Nephron progenitor cell (in vitro differentiated cells): Measurements from ENCODE around the gene IGSF3.

ENCODE experiments used
- DNase-seq: peaks from one replicate; pipeline ENCODE4 v3.0.0; 2021
- H3K27ac Mint-ChIP-seq: 2 replicates; pipeline ENCODE4 v1.8.0; 2021; ENCODE audit warnings: mild to moderate bottlenecking, moderate library complexity, mixed read lengths
- H3K27me3 Mint-ChIP-seq: 2 replicates; pipeline ENCODE4 v1.8.0; 2021; ENCODE audit warnings: mild to moderate bottlenecking, low read depth, mixed read lengths; ENCODE audit not compliant: poor library complexity
- H3K36me3 Mint-ChIP-seq: 2 replicates; pipeline ENCODE4 v1.8.0; 2021; ENCODE audit warnings: low read depth, mixed read lengths
- H3K4me1 Mint-ChIP-seq: 2 replicates; pipeline ENCODE4 v1.8.0; 2021; ENCODE audit warnings: mixed read lengths
- H3K4me3 Mint-ChIP-seq: 2 replicates; pipeline ENCODE4 v1.8.0; 2021; ENCODE audit warnings: mild to moderate bottlenecking, moderate library complexity, mixed read lengths
- H3K9me3 Mint-ChIP-seq: 2 replicates; pipeline ENCODE4 v1.8.0; 2021; ENCODE audit warnings: mild to moderate bottlenecking, moderate library complexity, mixed read lengths
- TF ChIP-seq, protein P1 (sequence below): fragments of 200-600 bp; sonication (generic); IDR thresholded peaks from 2 replicates; pipeline ENCODE4 v1.5.0; 2021; ENCODE audit warnings: antibody characterized with exemption

IGSF3 gene

DNA sequence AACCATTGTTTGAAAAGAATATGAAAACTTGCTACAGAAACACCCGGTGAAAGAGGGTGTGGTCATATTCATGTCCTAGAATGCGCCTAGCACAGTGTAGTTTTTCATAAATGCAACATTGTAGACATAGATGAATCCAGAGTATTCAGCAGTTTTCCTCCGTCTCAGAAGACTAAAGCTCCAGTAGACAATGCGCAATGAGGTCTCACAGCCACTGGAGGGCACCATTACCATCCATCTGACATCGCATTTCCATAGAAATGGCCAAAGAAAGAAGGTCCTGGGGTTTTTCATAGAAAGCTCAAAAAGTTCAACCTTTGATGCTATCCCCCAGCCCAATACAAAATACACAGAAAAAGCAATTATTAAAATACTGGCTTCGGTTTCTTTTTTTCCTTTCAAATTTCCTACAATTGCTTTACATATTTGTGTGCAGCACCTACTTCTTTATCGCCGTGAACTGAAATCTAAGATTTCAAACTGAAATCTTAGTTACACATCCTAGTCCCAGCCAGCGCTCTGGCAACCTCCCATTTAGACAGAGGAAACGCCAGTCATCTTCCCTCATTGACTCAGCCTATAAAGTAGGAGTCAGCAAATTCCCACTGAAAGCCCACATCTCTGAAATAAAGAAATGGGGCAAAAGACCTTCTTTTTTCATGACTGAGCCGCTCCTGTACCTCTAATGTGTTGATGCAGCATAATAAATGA lies 92.8 kb downstream of the IGSF3 start:
- TF ChIP-seq, protein P1, sequence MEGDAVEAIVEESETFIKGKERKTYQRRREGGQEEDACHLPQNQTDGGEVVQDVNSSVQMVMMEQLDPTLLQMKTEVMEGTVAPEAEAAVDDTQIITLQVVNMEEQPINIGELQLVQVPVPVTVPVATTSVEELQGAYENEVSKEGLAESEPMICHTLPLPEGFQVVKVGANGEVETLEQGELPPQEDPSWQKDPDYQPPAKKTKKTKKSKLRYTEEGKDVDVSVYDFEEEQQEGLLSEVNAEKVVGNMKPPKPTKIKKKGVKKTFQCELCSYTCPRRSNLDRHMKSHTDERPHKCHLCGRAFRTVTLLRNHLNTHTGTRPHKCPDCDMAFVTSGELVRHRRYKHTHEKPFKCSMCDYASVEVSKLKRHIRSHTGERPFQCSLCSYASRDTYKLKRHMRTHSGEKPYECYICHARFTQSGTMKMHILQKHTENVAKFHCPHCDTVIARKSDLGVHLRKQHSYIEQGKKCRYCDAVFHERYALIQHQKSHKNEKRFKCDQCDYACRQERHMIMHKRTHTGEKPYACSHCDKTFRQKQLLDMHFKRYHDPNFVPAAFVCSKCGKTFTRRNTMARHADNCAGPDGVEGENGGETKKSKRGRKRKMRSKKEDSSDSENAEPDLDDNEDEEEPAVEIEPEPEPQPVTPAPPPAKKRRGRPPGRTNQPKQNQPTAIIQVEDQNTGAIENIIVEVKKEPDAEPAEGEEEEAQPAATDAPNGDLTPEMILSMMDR: peak; percentile 81
- H3K4me1 Mint-ChIP-seq: peaks cover 40% of the 10 kb centered on the region
- no peak overlapping the region for H3K27ac Mint-ChIP-seq
- peaks cover 8% of the 10 kb centered on the region for H3K36me3 Mint-ChIP-seq
- no peak overlapping the region for H3K4me3 Mint-ChIP-seq
- peak; percentile 63 for DNase-seq
- H3K9me3 Mint-ChIP-seq: no peaks in the 10 kb centered on the region
- peaks cover 9% of the 10 kb centered on the region for H3K27me3 Mint-ChIP-seq

DNA sequence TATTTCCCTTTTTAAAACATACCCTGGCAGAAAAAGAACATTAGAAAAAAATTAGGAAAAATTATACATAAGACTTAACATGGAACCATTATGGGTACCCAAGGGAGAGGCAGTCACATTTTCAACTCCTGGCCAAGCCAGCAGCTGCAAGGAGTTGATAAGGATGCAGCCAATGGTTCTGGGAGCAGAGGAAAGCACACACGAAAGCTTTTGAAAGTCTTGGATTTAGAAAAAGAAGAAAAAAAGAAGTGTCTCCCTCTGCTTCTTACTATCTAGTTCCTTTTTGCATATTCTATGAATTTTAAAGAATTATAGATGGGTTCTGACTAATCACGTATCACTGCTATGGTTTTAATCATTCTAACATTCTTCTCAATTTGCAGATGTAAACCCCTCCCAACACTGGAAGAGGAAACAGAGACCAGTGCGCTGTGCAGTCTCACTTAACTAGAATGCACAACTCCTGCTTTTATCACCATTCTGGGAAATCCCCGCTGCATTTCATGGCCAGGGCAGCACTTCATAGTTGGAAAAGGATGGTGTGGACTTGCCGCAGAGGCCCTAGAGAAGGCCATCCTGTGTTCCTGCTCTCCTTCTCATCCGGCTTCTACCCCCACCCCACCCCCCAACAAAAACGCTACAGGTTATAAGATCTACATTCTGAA lies 94.0 kb downstream of the IGSF3 start:
- H3K4me3 Mint-ChIP-seq: no peak overlapping the region
- peaks cover 45% of the 10 kb centered on the region for H3K4me1 Mint-ChIP-seq
- TF ChIP-seq, protein P1: no peak
- H3K36me3 Mint-ChIP-seq: peaks cover 8% of the 10 kb centered on the region
- no peak overlapping the region for H3K27ac Mint-ChIP-seq
- peaks cover 13% of the 10 kb centered on the region for H3K27me3 Mint-ChIP-seq
- no peak for DNase-seq
- no peaks in the 10 kb centered on the region for H3K9me3 Mint-ChIP-seq

DNA sequence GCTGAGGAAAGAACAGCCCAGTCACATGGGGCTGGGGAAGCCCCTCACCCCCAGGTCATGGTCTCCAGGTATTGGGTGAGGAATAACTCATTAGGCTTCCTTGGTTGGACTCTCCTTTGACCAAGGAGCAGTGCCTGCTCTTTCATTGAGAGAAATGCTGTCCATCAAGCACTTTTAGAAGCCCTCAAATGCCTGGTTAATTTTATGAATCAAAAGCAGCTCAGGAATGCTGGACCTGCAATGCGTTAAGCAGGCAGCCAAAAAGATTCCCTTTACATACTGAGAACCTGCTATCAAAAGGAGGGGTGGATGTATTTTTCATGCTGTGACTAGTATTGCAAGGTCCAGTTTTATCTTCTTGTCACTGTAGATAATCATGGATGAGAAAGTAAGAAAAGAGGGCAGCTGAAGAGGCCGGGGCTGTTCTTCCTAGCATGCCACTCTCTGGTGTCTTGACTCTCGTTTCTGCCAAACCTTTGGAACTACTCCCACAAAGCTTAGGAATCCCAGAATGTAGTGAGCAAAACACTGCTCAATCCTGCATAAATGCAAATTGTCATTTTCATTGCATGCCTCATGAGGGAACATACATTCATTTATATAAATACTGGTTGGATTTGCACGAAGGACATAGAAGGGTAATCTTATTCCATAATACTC lies 94.6 kb downstream of the IGSF3 start:
- no peak overlapping the region for H3K27ac Mint-ChIP-seq
- DNase-seq: no peak
- peaks cover 47% of the 10 kb centered on the region for H3K4me1 Mint-ChIP-seq
- peaks cover 8% of the 10 kb centered on the region for H3K36me3 Mint-ChIP-seq
- H3K9me3 Mint-ChIP-seq: no peaks in the 10 kb centered on the region
- H3K27me3 Mint-ChIP-seq: peaks cover 13% of the 10 kb centered on the region
- TF ChIP-seq, protein P1: no peak
- no peak overlapping the region for H3K4me3 Mint-ChIP-seq

DNA sequence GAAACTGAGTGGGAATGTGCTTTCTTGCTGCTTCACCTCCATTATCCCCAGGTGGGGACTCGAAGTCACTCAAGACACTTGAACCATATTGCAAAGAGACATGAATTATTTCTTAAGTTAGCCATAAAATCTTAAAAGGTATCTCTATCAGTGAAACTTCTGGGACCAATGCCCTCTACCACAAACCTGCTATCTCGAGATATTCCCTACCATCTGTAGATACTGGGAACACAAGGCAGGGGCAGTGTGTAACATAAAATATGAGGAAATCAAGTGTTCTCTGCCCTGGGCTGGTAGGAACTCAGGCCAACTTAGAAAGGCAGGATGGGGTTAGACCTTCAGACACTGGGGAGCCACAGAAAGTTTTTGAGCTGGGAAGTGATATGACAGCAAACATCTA lies 95.4 kb downstream of the IGSF3 start:
- Mint-ChIP-seq H3K4me1 (peaks cover 47% of the 10 kb centered on the region), H3K36me3 (peaks cover under 1% of the 10 kb centered on the region), H3K27ac (no peak overlapping the region), H3K4me3 (peak overlapping the region; percentile 79), H3K27me3 (peaks cover 11% of the 10 kb centered on the region), H3K9me3 (no peaks in the 10 kb centered on the region)
- TF ChIP-seq, protein P1: no peak
- DNase-seq: no peak

DNA sequence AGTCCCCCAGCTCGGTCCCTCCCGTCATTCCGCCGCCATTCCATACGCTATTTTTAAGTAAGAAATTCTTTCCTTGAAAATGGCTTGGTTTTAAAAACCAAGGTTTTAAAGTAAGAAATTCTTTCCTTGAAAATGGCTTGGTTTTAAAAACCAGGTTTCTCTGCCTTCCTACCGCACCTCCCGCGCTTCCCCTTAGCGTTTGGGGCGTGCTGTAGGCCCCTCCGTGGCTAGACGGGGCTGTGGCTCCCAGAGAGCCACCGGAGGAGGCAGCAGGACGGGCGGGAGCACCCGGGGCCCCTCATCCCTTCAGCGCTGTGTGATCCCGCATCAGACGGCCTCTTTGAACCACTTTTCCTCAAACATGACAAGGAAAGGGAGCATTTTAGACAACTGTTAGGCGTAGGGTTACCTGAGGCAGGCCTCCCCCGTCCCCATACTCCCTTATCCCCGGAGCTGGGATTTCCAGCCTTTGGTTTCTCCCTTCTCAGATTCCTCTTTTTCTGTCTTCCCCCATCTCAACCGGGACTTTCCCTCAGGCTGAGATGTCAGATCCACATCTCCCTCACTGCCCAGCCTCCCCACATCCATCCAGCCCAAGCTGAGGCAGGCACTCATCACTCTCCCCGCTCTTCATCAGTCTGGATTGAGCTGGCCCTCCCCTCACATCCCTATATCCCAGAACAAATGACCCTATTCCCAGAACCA lies 96.2 kb downstream of the IGSF3 start:
- peaks cover 11% of the 10 kb centered on the region for H3K27me3 Mint-ChIP-seq
- peak; percentile 14 for DNase-seq
- TF ChIP-seq, protein P1: no peak
- H3K4me3 Mint-ChIP-seq: peak overlapping the region; percentile 79
- peak overlapping the region; percentile 16 for H3K27ac Mint-ChIP-seq
- no peaks in the 10 kb centered on the region for H3K36me3 Mint-ChIP-seq
- H3K4me1 Mint-ChIP-seq: peaks cover 47% of the 10 kb centered on the region
- no peaks in the 10 kb centered on the region for H3K9me3 Mint-ChIP-seq
